Thoracic aorta (tissue), 2 donors: ENCODE data around the gene MXD1. TPM values are rescaled to one million over a fixed set of nuclear protein-coding genes. Genes with fewer than 3 reads are reported as not detected.
"Not testable (repeated sequence)": the region's sequence is repeated elsewhere in the genome, so short reads cannot be mapped to it uniquely, and the experiment has no call there.

Source experiments
- ATAC-seq: fragments of 150-250 bp; one replicate; pipeline ENCODE4 v1.8.0; 2017; ENCODE audit warnings: low read depth; ENCODE audit not compliant: insufficient number of reproducible peaks, low FRiP score
- DNase-seq: peaks from one replicate; pipeline ENCODE4 v3.0.0-alpha.2; 2020; ENCODE audit warnings: low spot score
- H3K27ac ChIP-seq, 2 donors: fragments of 200-600 bp; sonication (generic); 1 replicate in 1 of 2; 2 replicates in 1 of 2; pipeline ENCODE4 v1.5.1; 2016; ENCODE audit warnings: mild to moderate bottlenecking in 2 of 2, moderate library complexity in 2 of 2
- H3K27me3 ChIP-seq: fragments of 200-600 bp; sonication (generic); replicated peaks from 2 replicates; pipeline ENCODE4 v1.6.0; 2016; ENCODE audit warnings: mild to moderate bottlenecking; ENCODE audit not compliant: insufficient read depth
- H3K36me3 ChIP-seq: fragments of 200-600 bp; sonication (generic); one replicate; pipeline ENCODE4 v1.5.1; 2016
- H3K4me1 ChIP-seq, 2 donors: fragments of 200-600 bp; sonication (generic); 1 replicate in 1 of 2; 2 replicates in 1 of 2; pipeline versions ENCODE4 v1.5.1 to v1.6.0; 2016; ENCODE audit warnings: low read depth in 2 of 2, mild to moderate bottlenecking in 1 of 2; ENCODE audit not compliant: control insufficient read depth in 1 of 2
- H3K4me3 ChIP-seq: fragments of 200-600 bp; sonication (generic); 2 replicates; pipeline ENCODE4 v1.5.1; 2016; ENCODE audit warnings: mild to moderate bottlenecking
- H3K9me3 ChIP-seq: fragments of 200-600 bp; sonication (generic); 2 replicates; pipeline ENCODE4 v1.5.1; 2016
- CTCF ChIP-seq: fragments of 200-600 bp; sonication (generic); IDR thresholded peaks from one replicate; pipeline ENCODE4 v1.5.1; 2019; ENCODE audit warnings: antibody characterized with exemption
- total RNA-seq, 2 donors: library from RNA; depleted of rRNA; stranded (reverse); fragments of >200 nt; gene quantifications; one replicate each; pipeline versions ENCODE4 v1.1.0 to v1.2.3, GENCODE V29; 2016

MXD1 gene, protein sequence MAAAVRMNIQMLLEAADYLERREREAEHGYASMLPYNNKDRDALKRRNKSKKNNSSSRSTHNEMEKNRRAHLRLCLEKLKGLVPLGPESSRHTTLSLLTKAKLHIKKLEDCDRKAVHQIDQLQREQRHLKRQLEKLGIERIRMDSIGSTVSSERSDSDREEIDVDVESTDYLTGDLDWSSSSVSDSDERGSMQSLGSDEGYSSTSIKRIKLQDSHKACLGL
- 10 to 100 TPM; 13.8 to 28.4 TPM for total RNA-seq

GRCh38 chr2:69914950-69915945, at the start of gene MXD1:
Gene MXD1 (plus strand): TSS chr2:69915109. CDS start chr2:69915331, 222 bp downstream.
- peak within 1 kb of the TSS; percentile 98 for H3K4me3 ChIP-seq

GRCh38 chr2:69888451-69888850, 26.5 kb upstream of the MXD1 start:
- Histone ChIP-seq H3K9me3 (no peaks in the 10 kb centered on the region), H3K27ac (no peak overlapping the region), H3K4me1 (peaks cover 3 to 4% of the 10 kb centered on the region in 2 donors), H3K27me3 (no peaks in the 10 kb centered on the region), H3K36me3 (no peaks in the 10 kb centered on the region), H3K4me3 (no peak overlapping the region)
- no peak for TF ChIP-seq CTCF
- ATAC-seq (no peak), DNase-seq (no peak)

More at GRCh38 chr2:69914950-69915945, at the start of gene MXD1:
- H3K27me3 ChIP-seq = no peaks in the 10 kb centered on the region
- peaks cover 26 to 41% of the 10 kb centered on the region in 2 donors for H3K4me1 ChIP-seq
- DNase-seq (no peak), ATAC-seq (no peak)
- no peak for TF ChIP-seq CTCF
- peak within 1 kb of the TSS; percentile 93 to 94 for H3K27ac ChIP-seq
- H3K36me3 ChIP-seq = peaks cover 13% of the 10 kb centered on the region
- H3K9me3 ChIP-seq = no peaks in the 10 kb centered on the region

- Histone ChIP-seq H3K4me3 (no peak overlapping the region), H3K36me3 (no peaks in the 10 kb centered on the region), H3K4me1 (peaks cover 4 to 5% of the 10 kb centered on the region in 2 donors), H3K27me3 (no peaks in the 10 kb centered on the region), H3K9me3 (no peaks in the 10 kb centered on the region), H3K27ac (no peak overlapping the region)
- TF ChIP-seq CTCF = no peak
- no peak for ATAC-seq
- no peak for DNase-seq
These were observed 25.6 kb upstream of the MXD1 start for GRCh38 chr2:69889302-69889701.

- ATAC-seq (no peak), DNase-seq (no peak)
- no peaks in the 10 kb centered on the region for H3K36me3 ChIP-seq
- peaks cover 15 to 21% of the 10 kb centered on the region in 2 donors for H3K4me1 ChIP-seq
- TF ChIP-seq CTCF = no peak
- H3K27ac ChIP-seq = no peak overlapping the region
- H3K4me3 ChIP-seq = no peak overlapping the region
- H3K9me3 ChIP-seq = no peaks in the 10 kb centered on the region
- no peaks in the 10 kb centered on the region for H3K27me3 ChIP-seq
These were observed 24.0 kb upstream of the MXD1 start for GRCh38 chr2:69890881-69891280.

DNA sequence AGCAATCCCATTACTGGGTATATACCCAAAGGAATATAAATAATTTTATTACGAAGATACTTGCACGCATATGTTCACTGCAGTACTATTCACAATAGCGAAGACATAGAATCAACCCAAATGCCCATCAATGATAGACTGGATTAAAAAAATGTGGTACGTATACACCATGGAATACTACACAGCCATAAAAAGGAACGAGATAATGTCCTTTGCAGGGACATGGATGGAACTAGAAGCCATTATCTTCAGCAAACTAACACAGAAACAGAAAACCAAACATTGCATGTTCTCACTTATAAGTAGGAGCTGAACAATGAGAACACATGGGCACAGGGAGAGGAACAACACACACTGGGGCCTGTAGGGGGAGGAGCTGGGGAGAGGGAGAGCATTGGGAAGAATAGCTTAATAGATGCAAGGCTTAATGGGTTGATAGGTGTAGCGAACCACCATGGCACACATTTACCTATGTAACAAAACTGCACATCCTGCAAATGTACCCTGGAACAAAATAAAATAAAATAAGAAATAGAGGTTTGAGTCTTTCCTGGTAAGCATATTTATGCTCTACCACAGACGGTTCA, 22.0 kb upstream of the MXD1 start:
- not testable (repeated sequence) for H3K36me3 ChIP-seq, H3K27me3 ChIP-seq, H3K27ac ChIP-seq, DNase-seq, H3K9me3 ChIP-seq, ATAC-seq
- peak overlapping the region; percentile 82 for H3K4me3 ChIP-seq
- peaks cover 15 to 24% of the 10 kb centered on the region in 2 donors for H3K4me1 ChIP-seq
